HG03103 (cell line): ENCODE results near the gene GLDC.
"Not testable (repeated sequence)": the region's sequence is repeated elsewhere in the genome, so short reads cannot be mapped to it uniquely, and the experiment has no call there.

ENCODE experiments used
- ATAC-seq: cut with Tn5 transposase; IDR thresholded peaks from one replicate; pipeline ENCODE4 v1.9.1; 2021; ENCODE audit warnings: low read depth; ENCODE audit not compliant: unreplicated experiment

The GLDC gene

GRCh38 chr9:6575324-6576034 lies 70.0 kb downstream of the GLDC start:
- peak; percentile 93 for ATAC-seq

- no peak for ATAC-seq
Measured at GRCh38 chr9:6567140-6567591, 78.4 kb downstream of the GLDC start.

GRCh38 chr9:6566409-6567139 lies 79.0 kb downstream of the GLDC start:
- peak; percentile 78 for ATAC-seq

- ATAC-seq, result no peak
Measured at GRCh38 chr9:6565312-6565711, 80.2 kb downstream of the GLDC start.

- no peak for ATAC-seq
Measured at GRCh38 chr9:6564868-6565267, 80.7 kb downstream of the GLDC start.

GRCh38 chr9:6564360-6564759 lies 81.2 kb downstream of the GLDC start:
- ATAC-seq, result no peak

GRCh38 chr9:6562871-6563430 lies 82.6 kb downstream of the GLDC start:
- no peak for ATAC-seq

- no peak for ATAC-seq
Measured at GRCh38 chr9:6562201-6562600, 83.3 kb downstream of the GLDC start.

GRCh38 chr9:6557883-6558616 lies 87.5 kb downstream of the GLDC start:
- no peak for ATAC-seq

GRCh38 chr9:6553866-6554265 lies 91.7 kb downstream of the GLDC start:
- ATAC-seq, result no peak

GRCh38 chr9:6552498-6553121 lies 92.9 kb downstream of the GLDC start:
- no peak for ATAC-seq

GRCh38 chr9:6552033-6552432 lies 93.5 kb downstream of the GLDC start:
- ATAC-seq, result no peak

GRCh38 chr9:6551136-6551535 lies 94.4 kb downstream of the GLDC start:
- ATAC-seq, result no peak

- ATAC-seq, result no peak
Measured at GRCh38 chr9:6549106-6549800, 96.3 kb downstream of the GLDC start.

- ATAC-seq, result no peak
Measured at GRCh38 chr9:6545017-6545691, 100.4 kb downstream of the GLDC start.

- no peak for ATAC-seq
Measured at GRCh38 chr9:6543204-6543603, 102.3 kb downstream of the GLDC start.

- ATAC-seq, result not testable (repeated sequence)
Measured at GRCh38 chr9:6542617-6543016, 102.9 kb downstream of the GLDC start.

- no peak for ATAC-seq
Measured at GRCh38 chr9:6538666-6539071, 106.9 kb downstream of the GLDC start.

- no peak for ATAC-seq
Measured at GRCh38 chr9:6535594-6535993, 109.9 kb downstream of the GLDC start.
